Measurements from ENCODE around the gene ABLIM1.

GRCh38 chr10:114596793-114597192 is 61.3 kb downstream of the ABLIM1 start:
- TF ChIP-seq POLR2AphosphoS5 (IDR thresholded peaks at IDR 0.05; ENCODE audit: low read depth, low read length) (no peak), REST (IDR thresholded peaks at IDR 0.05; ENCODE audit: insufficient read depth in 1 of 2, low read depth in 2 of 2, low read length in 2 of 2) (no peak), TAF1 (IDR thresholded peaks at IDR 0.05; ENCODE audit: borderline replicate concordance, insufficient read depth, low read length) (no peak), SIN3A (IDR thresholded peaks at IDR 0.05; ENCODE audit: borderline replicate concordance, insufficient read depth, low read length) (no peak), FOXP2 (optimal IDR thresholded peaks at IDR 0.05; ENCODE audit: borderline replicate concordance, extremely low read depth, extremely low read length, insufficient read depth) (no peak)
